Mammary epithelial cell (primary cell): ENCODE measurements around the gene MAPK8IP3.

Experiments used
- CTCF ChIP-seq, 2 donors: IDR thresholded peaks in 1 of 2; conservative IDR thresholded peaks in 1 of 2; 2 replicates each; pipeline ENCODE4 v1.5.1; 2011 to 2012; ENCODE audit warnings: inconsistent platforms in 2 of 2, low read length in 2 of 2, mild to moderate bottlenecking in 2 of 2, control low read depth in 1 of 2, low read depth in 1 of 2; ENCODE audit not compliant: insufficient read depth in 1 of 2; ENCODE audit errors: extremely low read depth in 1 of 2
- EZH2 ChIP-seq: IDR thresholded peaks from 2 replicates; pipeline ENCODE4 v1.6.1; 2012; ENCODE audit warnings: low read length, inconsistent platforms, borderline replicate concordance

GRCh38 chr16:1706386-1707192, 594 bp downstream of the MAPK8IP3 start:
- no peak for TF ChIP-seq CTCF (conservative IDR thresholded peaks at IDR 0.05 in 1 of 2, IDR thresholded peaks at IDR 0.05 in 1 of 2; ENCODE audit: extremely low read depth in 1 of 2, insufficient read depth in 1 of 2, low read depth in 1 of 2, low read length in 2 of 2)
- no peak for TF ChIP-seq EZH2
